HG03159 (cell line): ENCODE measurements around the gene HSPA9.

Source experiments
- ATAC-seq: cut with Tn5 transposase; IDR thresholded peaks from one replicate; pipeline ENCODE4 v1.9.1; 2021; ENCODE audit warnings: mild to moderate bottlenecking, moderate library complexity; ENCODE audit not compliant: unreplicated experiment

HSPA9 gene

GRCh38 chr5:138564242-138564641 lies 11.0 kb downstream of the HSPA9 start:
- no peak for ATAC-seq

GRCh38 chr5:138563340-138564118 lies 11.7 kb downstream of the HSPA9 start:
- ATAC-seq, result no peak

- no peak for ATAC-seq
Measured at GRCh38 chr5:138560971-138561370, 14.2 kb downstream of the HSPA9 start.

GRCh38 chr5:138559937-138560336 lies 15.3 kb downstream of the HSPA9 start:
- no peak for ATAC-seq

GRCh38 chr5:138557677-138558076 lies 17.5 kb downstream of the HSPA9 start:
- ATAC-seq, result no peak

- no peak for ATAC-seq
Measured at GRCh38 chr5:138554143-138554542, 21.1 kb downstream of the HSPA9 start.

GRCh38 chr5:138553437-138554095 lies 21.6 kb downstream of the HSPA9 start:
- no peak for ATAC-seq

GRCh38 chr5:138552657-138553056 lies 22.5 kb downstream of the HSPA9 start:
- ATAC-seq, result no peak

- ATAC-seq, result no peak
Measured at GRCh38 chr5:138549414-138549813, 25.8 kb downstream of the HSPA9 start.

GRCh38 chr5:138545919-138546562 lies 29.2 kb downstream of the HSPA9 start:
- ATAC-seq, result no peak

- ATAC-seq, result no peak
Measured at GRCh38 chr5:138544181-138545134, 30.7 kb downstream of the HSPA9 start.

- ATAC-seq, result peak; percentile 47
Measured at GRCh38 chr5:138543730-138544104, 31.5 kb downstream of the HSPA9 start.

- peak; percentile 88 for ATAC-seq
Measured at GRCh38 chr5:138542956-138543729, 32.1 kb downstream of the HSPA9 start, which contains the start of gene ETF1. TSS of gene ETF1 (minus strand) at chr5:138543236. CDS start at chr5:138542918, 318 bp downstream.

GRCh38 chr5:138542180-138542955 lies 32.8 kb downstream of the HSPA9 start:
- no peak for ATAC-seq

- ATAC-seq, result no peak
Measured at GRCh38 chr5:138541511-138542179, 33.6 kb downstream of the HSPA9 start.

- ATAC-seq, result no peak
Measured at GRCh38 chr5:138539791-138540190, 35.4 kb downstream of the HSPA9 start.

GRCh38 chr5:138538943-138539627 lies 36.1 kb downstream of the HSPA9 start:
- ATAC-seq, result no peak

GRCh38 chr5:138536665-138537315 lies 38.4 kb downstream of the HSPA9 start:
- ATAC-seq, result no peak
